ENCODE results near the gene FARP1.

FARP1 gene

GRCh38 chr13:98490866-98491265 is 348.0 kb downstream of the FARP1 start:
- DNase-seq, result no peak

GRCh38 chr13:98492335-98493041 is 349.6 kb downstream of the FARP1 start:
- DNase-seq, result no peak

- DNase-seq, result no peak
Measured at GRCh38 chr13:98493042-98493712, 350.3 kb downstream of the FARP1 start.

- no peak for DNase-seq
Measured at GRCh38 chr13:98494769-98495168, 351.9 kb downstream of the FARP1 start.

- DNase-seq, result no peak
Measured at GRCh38 chr13:98495627-98496478, 353.0 kb downstream of the FARP1 start.

- DNase-seq, result no peak
Measured at GRCh38 chr13:98496479-98496791, 353.5 kb downstream of the FARP1 start.

- no peak for DNase-seq
Measured at GRCh38 chr13:98496966-98497365, 354.1 kb downstream of the FARP1 start.

- no peak for DNase-seq
Measured at GRCh38 chr13:98500963-98501421, 358.1 kb downstream of the FARP1 start.

- no peak for DNase-seq
Measured at GRCh38 chr13:98503175-98504028, 360.5 kb downstream of the FARP1 start.

- no peak for DNase-seq
Measured at GRCh38 chr13:98504029-98504351, 361.1 kb downstream of the FARP1 start.

- no peak for DNase-seq
Measured at GRCh38 chr13:98504371-98504963, 361.6 kb downstream of the FARP1 start.
